ENCODE results near the gene SATB2. TPM values are rescaled to one million over a fixed set of nuclear protein-coding genes. Genes with fewer than 3 reads are reported as not detected.

Gene SATB2
- total RNA-seq, 2 experiments from 2014 or later: 0.14 TPM; not detected in 1

DNA sequence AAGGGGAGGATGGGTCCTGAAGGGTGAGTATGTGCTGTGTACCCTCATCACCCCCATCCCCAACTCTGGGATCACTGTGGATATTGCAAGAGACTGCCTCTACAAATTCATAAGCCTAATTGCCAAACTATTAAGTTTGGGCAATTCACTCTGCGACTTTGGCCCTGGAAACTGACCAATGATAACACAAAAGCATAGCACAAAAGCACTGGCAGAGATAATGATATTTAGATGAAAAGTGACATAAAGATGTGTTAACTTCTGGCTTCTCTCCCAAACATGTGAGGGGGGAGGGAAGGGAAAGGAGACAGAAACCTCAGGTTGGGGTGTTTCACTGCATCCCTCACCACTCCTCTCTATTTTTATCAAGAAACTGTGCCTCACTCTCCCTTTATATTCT, 150.3 kb downstream of the SATB2 start:
- H3K4me3 Mint-ChIP-seq: no peak overlapping the region
- intact Hi-C loops (cut with micrococcal nuclease): no loop called here
- H3K27ac Mint-ChIP-seq: no peak overlapping the region
- ChIA-PET CTCF (no interaction called here), POLR2A (no interaction called here)
- H3K36me3 Mint-ChIP-seq (ENCODE audit: low read depth): no peaks in the 10 kb centered on the region
- ATAC-seq: no peak
- no peak for DNase-seq
- H3K4me1 Mint-ChIP-seq (ENCODE audit: low read depth): no peaks in the 10 kb centered on the region
- TF ChIP-seq, protein P1, sequence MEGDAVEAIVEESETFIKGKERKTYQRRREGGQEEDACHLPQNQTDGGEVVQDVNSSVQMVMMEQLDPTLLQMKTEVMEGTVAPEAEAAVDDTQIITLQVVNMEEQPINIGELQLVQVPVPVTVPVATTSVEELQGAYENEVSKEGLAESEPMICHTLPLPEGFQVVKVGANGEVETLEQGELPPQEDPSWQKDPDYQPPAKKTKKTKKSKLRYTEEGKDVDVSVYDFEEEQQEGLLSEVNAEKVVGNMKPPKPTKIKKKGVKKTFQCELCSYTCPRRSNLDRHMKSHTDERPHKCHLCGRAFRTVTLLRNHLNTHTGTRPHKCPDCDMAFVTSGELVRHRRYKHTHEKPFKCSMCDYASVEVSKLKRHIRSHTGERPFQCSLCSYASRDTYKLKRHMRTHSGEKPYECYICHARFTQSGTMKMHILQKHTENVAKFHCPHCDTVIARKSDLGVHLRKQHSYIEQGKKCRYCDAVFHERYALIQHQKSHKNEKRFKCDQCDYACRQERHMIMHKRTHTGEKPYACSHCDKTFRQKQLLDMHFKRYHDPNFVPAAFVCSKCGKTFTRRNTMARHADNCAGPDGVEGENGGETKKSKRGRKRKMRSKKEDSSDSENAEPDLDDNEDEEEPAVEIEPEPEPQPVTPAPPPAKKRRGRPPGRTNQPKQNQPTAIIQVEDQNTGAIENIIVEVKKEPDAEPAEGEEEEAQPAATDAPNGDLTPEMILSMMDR (IDR thresholded peaks at IDR 0.05): no peak
- no peaks in the 10 kb centered on the region for H3K27me3 Mint-ChIP-seq
- no peaks in the 10 kb centered on the region for H3K9me3 Mint-ChIP-seq

DNA sequence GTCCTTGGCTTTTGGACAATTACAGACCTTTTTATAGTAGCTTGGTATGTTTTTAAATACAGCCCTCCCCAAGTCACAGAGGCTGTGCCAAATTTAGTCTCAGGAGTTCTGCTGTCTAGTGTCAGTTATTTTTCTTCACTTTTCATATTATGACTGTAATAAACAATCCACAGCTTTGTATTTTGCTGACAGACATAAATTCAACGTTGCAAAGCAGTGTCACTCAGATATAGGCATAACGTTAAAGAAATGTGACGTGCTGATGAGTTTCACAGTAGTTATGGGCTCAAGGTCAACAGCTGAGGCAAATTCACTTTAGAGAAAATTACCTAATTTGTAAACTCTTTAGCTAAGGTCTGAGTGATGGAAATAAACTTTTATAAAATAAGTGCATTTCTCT, 151.6 kb downstream of the SATB2 start:
- TF ChIP-seq, protein P1 (IDR thresholded peaks at IDR 0.05): no peak
- intact Hi-C loops (cut with micrococcal nuclease): no loop called here
- Mint-ChIP-seq H3K36me3 (ENCODE audit: low read depth) (no peaks in the 10 kb centered on the region), H3K4me1 (ENCODE audit: low read depth) (no peaks in the 10 kb centered on the region), H3K9me3 (no peaks in the 10 kb centered on the region), H3K27ac (no peak overlapping the region), H3K4me3 (no peak overlapping the region), H3K27me3 (no peaks in the 10 kb centered on the region)
- ChIA-PET CTCF (no interaction called here), POLR2A (no interaction called here)
- ATAC-seq (no peak), DNase-seq (no peak)

- TF ChIP-seq, protein P1 (IDR thresholded peaks at IDR 0.05): no peak
- no peaks in the 10 kb centered on the region for H3K27me3 Mint-ChIP-seq
- ATAC-seq (no peak), DNase-seq (no peak)
- intact Hi-C loops (cut with micrococcal nuclease): no loop called here
- H3K36me3 Mint-ChIP-seq (ENCODE audit: low read depth): no peaks in the 10 kb centered on the region
- H3K4me1 Mint-ChIP-seq (ENCODE audit: low read depth): no peaks in the 10 kb centered on the region
- H3K9me3 Mint-ChIP-seq: no peaks in the 10 kb centered on the region
- H3K27ac Mint-ChIP-seq: no peak overlapping the region
- CTCF ChIA-PET: no interaction called here
- POLR2A ChIA-PET: no interaction called here
- H3K4me3 Mint-ChIP-seq: no peak overlapping the region
Observed at GRCh38 chr2:199303728-199304177, 154.0 kb downstream of the SATB2 start.

DNA sequence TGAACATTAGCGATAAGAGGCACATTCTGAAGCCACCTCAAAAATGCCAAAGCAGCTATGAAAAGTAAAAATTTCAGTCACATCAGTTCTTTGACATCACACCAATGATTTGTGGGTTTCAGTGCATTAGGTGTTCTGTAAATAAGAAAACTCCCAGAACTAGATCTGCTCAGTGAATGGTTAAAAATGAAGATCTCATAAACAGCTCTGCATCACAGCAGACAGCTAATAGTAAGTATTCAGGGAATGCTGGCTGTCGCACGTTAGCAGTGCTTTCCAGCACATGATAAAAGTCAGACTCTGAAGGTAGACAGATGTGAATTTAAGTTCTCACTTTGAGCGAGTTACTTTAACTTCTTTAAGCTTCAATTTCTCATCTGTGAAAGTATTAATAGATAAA, 154.9 kb downstream of the SATB2 start:
- intact Hi-C loops (cut with micrococcal nuclease): no loop called here
- Mint-ChIP-seq H3K27ac (no peak overlapping the region), H3K9me3 (peaks cover 3% of the 10 kb centered on the region), H3K4me3 (no peak overlapping the region), H3K4me1 (ENCODE audit: low read depth) (no peaks in the 10 kb centered on the region), H3K36me3 (ENCODE audit: low read depth) (no peaks in the 10 kb centered on the region), H3K27me3 (no peaks in the 10 kb centered on the region)
- ChIA-PET POLR2A (interaction anchor here (0.6 kb wide), 1 partner anchor 253 kb away, joined by 3 read pairs; no protein-coding TSS in a partner anchor), CTCF (no interaction called here)
- TF ChIP-seq, protein P1 (IDR thresholded peaks at IDR 0.05): no peak
- ATAC-seq (no peak), DNase-seq (no peak)

DNA sequence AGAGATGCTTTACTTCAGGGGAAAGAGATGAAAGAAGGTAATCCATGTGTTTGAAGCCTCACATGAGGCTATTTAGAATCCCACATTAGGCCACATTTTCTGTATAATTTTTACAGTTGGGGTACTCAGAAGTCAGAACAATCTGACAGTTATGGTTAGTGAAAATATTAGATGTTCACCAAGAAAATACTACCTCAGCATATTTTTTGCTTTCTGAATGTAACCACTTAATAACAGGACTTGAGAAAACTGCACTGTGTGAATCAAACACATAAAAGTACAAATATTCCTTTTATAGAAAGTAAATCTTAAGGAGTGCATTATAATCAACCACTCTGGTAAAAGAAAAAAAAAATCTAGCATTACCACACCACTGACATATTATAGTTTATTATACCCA, 169.3 kb downstream of the SATB2 start:
- Mint-ChIP-seq H3K9me3 (no peaks in the 10 kb centered on the region), H3K4me1 (ENCODE audit: low read depth) (no peaks in the 10 kb centered on the region), H3K36me3 (ENCODE audit: low read depth) (no peaks in the 10 kb centered on the region), H3K27ac (no peak overlapping the region), H3K27me3 (no peaks in the 10 kb centered on the region), H3K4me3 (no peak overlapping the region)
- intact Hi-C loops (cut with micrococcal nuclease): no loop called here
- no peak for ATAC-seq
- DNase-seq: no peak
- ChIA-PET POLR2A (no interaction called here), CTCF (no interaction called here)
- TF ChIP-seq, protein P1 (IDR thresholded peaks at IDR 0.05): no peak

All from activated CD8-positive, alpha-beta T cell treated with anti-CD3 and anti-CD28 coated beads for 36 hours (primary cell).